ENCODE data around the gene AUTS2.

Gene AUTS2

DNA sequence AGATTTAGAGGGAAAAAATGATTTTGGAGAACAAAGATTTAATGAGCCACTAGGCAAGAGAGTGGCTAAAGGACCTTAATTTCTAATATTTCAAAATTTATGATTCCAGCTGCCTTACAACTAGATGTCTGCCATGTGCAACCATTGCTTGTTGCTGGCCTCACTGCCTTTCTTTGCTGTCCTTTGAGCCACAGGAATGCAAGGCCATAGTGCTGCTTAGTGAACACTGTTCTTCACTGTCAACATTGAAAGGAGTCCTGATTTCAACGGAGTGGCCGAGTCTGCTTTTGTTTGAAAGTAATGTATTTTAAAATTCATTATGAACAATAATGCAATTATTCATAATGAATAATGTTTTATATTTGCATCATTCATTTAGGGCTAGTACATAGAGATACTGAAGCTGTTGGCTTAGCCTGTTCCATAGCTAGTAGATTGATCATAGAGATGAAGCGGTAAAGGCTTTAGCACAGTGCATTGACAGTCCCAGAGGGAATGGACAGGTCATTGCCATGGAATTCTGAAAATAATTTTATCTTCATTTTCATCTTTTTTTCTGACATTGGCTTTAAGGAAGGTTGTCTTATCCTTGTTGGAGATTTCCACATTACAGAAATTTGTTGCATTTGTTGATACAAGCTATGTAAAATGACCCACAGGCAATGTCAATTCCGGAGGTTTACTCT is 544.1 kb downstream of the AUTS2 start:
- Histone ChIP-seq H3K27ac (ENCODE audit: low read depth, low read length) (no peak overlapping the region), H3K4me1 (ENCODE audit: control insufficient read depth in 5 of 5, insufficient read depth in 5 of 5, low read length in 5 of 5) (peaks cover 0 to 11% (median 9%) of the 10 kb centered on the region in 5 donors), H3K9ac (ENCODE audit: low read length in 5 of 5) (no peak overlapping the region), H3K4me3 (ENCODE audit: low read depth in 1 of 5, low read length in 5 of 5) (no peak overlapping the region), H3K36me3 (ENCODE audit: control insufficient read depth in 5 of 5, insufficient read depth in 5 of 5, low read length in 5 of 5) (no peaks in the 10 kb centered on the region), H3K27me3 (ENCODE audit: control insufficient read depth in 5 of 5, insufficient read depth in 4 of 5, low read length in 5 of 5) (no peaks in the 10 kb centered on the region), H3K9me3 (ENCODE audit: control insufficient read depth in 5 of 5, low read length in 5 of 5) (no peaks in the 10 kb centered on the region)

GRCh38 chr7:70143075-70144044 is 545.1 kb downstream of the AUTS2 start:
- no peak overlapping the region for H3K4me3 ChIP-seq (ENCODE audit: low read depth in 1 of 5, low read length in 5 of 5)
- no peak overlapping the region for H3K27ac ChIP-seq (ENCODE audit: low read depth, low read length)
- H3K9me3 ChIP-seq (ENCODE audit: control insufficient read depth in 5 of 5, low read length in 5 of 5): no peaks in the 10 kb centered on the region
- H3K36me3 ChIP-seq (ENCODE audit: control insufficient read depth in 5 of 5, insufficient read depth in 5 of 5, low read length in 5 of 5): no peaks in the 10 kb centered on the region
- peaks cover 0 to 11% (median 9%) of the 10 kb centered on the region in 5 donors for H3K4me1 ChIP-seq (ENCODE audit: control insufficient read depth in 5 of 5, insufficient read depth in 5 of 5, low read length in 5 of 5)
- H3K27me3 ChIP-seq (ENCODE audit: control insufficient read depth in 5 of 5, insufficient read depth in 4 of 5, low read length in 5 of 5): no peaks in the 10 kb centered on the region
- no peak overlapping the region for H3K9ac ChIP-seq (ENCODE audit: low read length in 5 of 5)

GRCh38 chr7:70148997-70149396 is 550.7 kb downstream of the AUTS2 start:
- Histone ChIP-seq H3K36me3 (ENCODE audit: control insufficient read depth in 5 of 5, insufficient read depth in 5 of 5, low read length in 5 of 5) (no peaks in the 10 kb centered on the region), H3K4me1 (ENCODE audit: control insufficient read depth in 5 of 5, insufficient read depth in 5 of 5, low read length in 5 of 5) (peaks cover 0 to under 1% (median 0%) of the 10 kb centered on the region in 5 donors)

DNA sequence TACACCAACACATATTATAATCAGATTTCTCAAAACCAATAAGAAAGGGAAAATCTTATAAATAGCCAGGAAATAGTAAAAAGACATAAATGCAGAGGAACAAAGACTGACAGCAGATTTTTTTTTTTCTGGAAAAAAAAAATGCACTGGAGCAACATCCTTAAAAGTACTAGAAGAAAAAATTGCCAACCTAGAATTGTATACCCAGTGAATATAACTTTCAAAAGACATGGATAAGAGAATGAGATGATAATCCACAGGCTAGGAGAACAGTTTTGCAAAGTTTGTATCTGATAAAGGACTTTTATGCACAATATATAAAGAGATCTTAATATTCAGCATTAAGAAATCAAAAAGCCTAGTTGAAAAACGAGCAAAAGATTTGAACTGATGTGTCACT is 554.0 kb downstream of the AUTS2 start:
- Histone ChIP-seq H3K9ac (ENCODE audit: low read length in 5 of 5) (no peak overlapping the region), H3K27ac (ENCODE audit: low read depth, low read length) (no peak overlapping the region), H3K27me3 (ENCODE audit: control insufficient read depth in 5 of 5, insufficient read depth in 4 of 5, low read length in 5 of 5) (no peaks in the 10 kb centered on the region), H3K36me3 (ENCODE audit: control insufficient read depth in 5 of 5, insufficient read depth in 5 of 5, low read length in 5 of 5) (no peaks in the 10 kb centered on the region), H3K9me3 (ENCODE audit: control insufficient read depth in 5 of 5, low read length in 5 of 5) (peaks cover 0 to 8% (median 2%) of the 10 kb centered on the region in 5 donors), H3K4me1 (ENCODE audit: control insufficient read depth in 5 of 5, insufficient read depth in 5 of 5, low read length in 5 of 5) (no peaks in the 10 kb centered on the region), H3K4me3 (ENCODE audit: low read depth in 1 of 5, low read length in 5 of 5) (no peak overlapping the region)

More at GRCh38 chr7:70148997-70149396, 550.7 kb downstream of the AUTS2 start:
- Histone ChIP-seq H3K4me3 (ENCODE audit: low read depth in 1 of 5, low read length in 5 of 5) (no peak overlapping the region), H3K9ac (ENCODE audit: low read length in 5 of 5) (no peak overlapping the region), H3K9me3 (ENCODE audit: control insufficient read depth in 5 of 5, low read length in 5 of 5) (peaks cover 0 to 8% (median 2%) of the 10 kb centered on the region in 5 donors), H3K27ac (ENCODE audit: low read depth, low read length) (no peak overlapping the region), H3K27me3 (ENCODE audit: control insufficient read depth in 5 of 5, insufficient read depth in 4 of 5, low read length in 5 of 5) (no peaks in the 10 kb centered on the region)

DNA sequence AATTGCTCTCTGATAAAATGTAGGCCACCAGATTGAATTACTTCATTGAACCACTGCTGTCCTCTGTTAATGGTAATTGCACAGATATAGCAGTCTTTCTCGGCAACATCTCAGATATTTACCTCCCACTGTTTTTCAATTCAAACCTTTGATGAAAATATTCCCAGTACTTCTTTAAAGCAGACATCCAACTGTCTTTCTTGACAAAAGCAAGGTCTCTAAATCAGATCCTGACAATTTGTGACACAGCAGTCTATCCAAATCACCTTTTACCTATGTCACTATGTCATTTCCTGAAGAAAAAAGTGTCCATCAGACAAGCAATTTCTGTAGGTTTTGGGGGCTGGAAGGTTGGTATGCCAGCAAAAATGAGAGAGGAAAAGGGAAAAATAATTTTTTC is 555.7 kb downstream of the AUTS2 start:
- Histone ChIP-seq H3K4me1 (ENCODE audit: control insufficient read depth in 5 of 5, insufficient read depth in 5 of 5, low read length in 5 of 5) (no peaks in the 10 kb centered on the region), H3K27ac (ENCODE audit: low read depth, low read length) (no peak overlapping the region), H3K4me3 (ENCODE audit: low read depth in 1 of 5, low read length in 5 of 5) (no peak overlapping the region), H3K27me3 (ENCODE audit: control insufficient read depth in 5 of 5, insufficient read depth in 4 of 5, low read length in 5 of 5) (no peaks in the 10 kb centered on the region), H3K9me3 (ENCODE audit: control insufficient read depth in 5 of 5, low read length in 5 of 5) (peaks cover 0 to 8% (median 2%) of the 10 kb centered on the region in 5 donors), H3K9ac (ENCODE audit: low read length in 5 of 5) (no peak overlapping the region), H3K36me3 (ENCODE audit: control insufficient read depth in 5 of 5, insufficient read depth in 5 of 5, low read length in 5 of 5) (no peaks in the 10 kb centered on the region)

DNA sequence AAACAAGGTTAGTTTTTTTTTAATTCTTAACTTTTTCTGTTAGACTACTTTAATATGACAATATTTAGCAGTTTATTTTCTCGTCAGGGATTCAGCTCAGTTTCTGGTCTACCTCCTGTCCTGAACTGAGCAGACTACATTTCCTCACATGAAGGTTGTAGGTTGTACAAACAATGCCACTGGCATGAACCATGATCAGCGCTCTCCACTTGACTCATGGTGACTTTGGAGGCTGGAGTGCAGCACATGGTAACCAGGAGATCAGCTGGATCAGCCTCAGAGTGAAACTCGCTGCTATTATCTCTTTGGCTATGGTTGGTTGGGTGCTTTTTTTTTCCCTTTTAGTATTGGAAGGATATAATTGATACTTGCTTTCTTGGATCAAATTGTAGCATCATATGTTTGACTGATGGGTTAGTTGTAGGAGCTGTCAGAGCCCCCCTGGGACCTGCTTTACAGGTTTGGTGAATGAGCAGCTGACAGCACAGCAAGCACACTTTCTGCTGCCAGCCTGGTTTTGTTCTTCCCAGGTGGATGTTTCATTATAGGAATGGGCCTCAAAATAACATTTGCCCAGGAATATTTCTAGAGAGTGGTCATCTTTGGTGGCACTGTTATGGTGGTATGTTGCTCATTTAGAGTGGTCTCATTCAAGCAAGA is 556.4 kb downstream of the AUTS2 start:
- Histone ChIP-seq H3K27me3 (ENCODE audit: control insufficient read depth in 5 of 5, insufficient read depth in 4 of 5, low read length in 5 of 5) (no peaks in the 10 kb centered on the region), H3K9ac (ENCODE audit: low read length in 5 of 5) (no peak overlapping the region), H3K36me3 (ENCODE audit: control insufficient read depth in 5 of 5, insufficient read depth in 5 of 5, low read length in 5 of 5) (no peaks in the 10 kb centered on the region), H3K27ac (ENCODE audit: low read depth, low read length) (no peak overlapping the region), H3K4me1 (ENCODE audit: control insufficient read depth in 5 of 5, insufficient read depth in 5 of 5, low read length in 5 of 5) (no peaks in the 10 kb centered on the region), H3K4me3 (ENCODE audit: low read depth in 1 of 5, low read length in 5 of 5) (no peak overlapping the region), H3K9me3 (ENCODE audit: control insufficient read depth in 5 of 5, low read length in 5 of 5) (peaks cover 0 to 8% (median 2%) of the 10 kb centered on the region in 5 donors)

DNA sequence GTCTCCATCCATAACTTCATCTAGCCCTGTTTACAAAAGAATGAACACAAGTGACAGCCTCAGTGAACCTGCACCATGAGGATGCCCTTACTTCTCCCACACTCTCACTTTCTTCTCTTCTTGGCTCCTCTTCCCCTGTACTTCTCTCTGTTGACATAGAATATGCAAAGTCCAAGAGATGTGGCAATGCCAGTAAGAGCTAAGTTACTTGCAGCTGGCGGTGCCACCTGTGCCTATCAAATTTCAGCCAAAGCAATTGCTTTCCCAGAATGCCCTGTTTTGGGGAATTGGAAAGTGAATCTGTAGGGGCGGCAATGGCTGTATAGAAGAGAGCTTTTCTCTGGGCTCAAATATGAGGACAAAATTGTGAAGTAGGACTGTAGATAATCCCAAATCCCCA is 557.8 kb downstream of the AUTS2 start:
- no peaks in the 10 kb centered on the region for H3K4me1 ChIP-seq (ENCODE audit: control insufficient read depth in 5 of 5, insufficient read depth in 5 of 5, low read length in 5 of 5)
- H3K27me3 ChIP-seq (ENCODE audit: control insufficient read depth in 5 of 5, insufficient read depth in 4 of 5, low read length in 5 of 5): no peaks in the 10 kb centered on the region
- H3K36me3 ChIP-seq (ENCODE audit: control insufficient read depth in 5 of 5, insufficient read depth in 5 of 5, low read length in 5 of 5): no peaks in the 10 kb centered on the region
- no peak overlapping the region for H3K9ac ChIP-seq (ENCODE audit: low read length in 5 of 5)
- H3K4me3 ChIP-seq (ENCODE audit: low read depth in 1 of 5, low read length in 5 of 5): no peak overlapping the region
- H3K27ac ChIP-seq (ENCODE audit: low read depth, low read length): no peak overlapping the region
- H3K9me3 ChIP-seq (ENCODE audit: control insufficient read depth in 5 of 5, low read length in 5 of 5): peaks cover 0 to 8% (median 2%) of the 10 kb centered on the region in 5 donors

DNA sequence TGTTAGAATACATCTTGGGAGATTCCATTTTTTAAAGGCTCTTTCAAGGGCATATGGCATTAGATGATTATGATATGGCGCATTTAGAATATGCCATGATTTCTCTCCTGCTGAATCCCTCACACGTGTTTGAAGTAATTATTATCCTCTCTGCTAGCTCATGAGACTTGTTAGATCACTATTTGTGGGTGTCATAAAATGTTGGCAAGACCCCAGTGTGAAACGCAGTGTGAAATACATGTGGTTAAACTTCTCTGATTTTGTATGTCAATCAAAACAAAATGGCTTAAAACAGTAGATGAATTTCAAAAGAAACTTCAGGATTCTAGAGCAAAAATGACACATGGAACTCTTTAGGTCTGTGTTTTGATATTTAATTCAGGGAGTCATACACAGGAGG is 560.8 kb downstream of the AUTS2 start:
- Histone ChIP-seq H3K4me3 (ENCODE audit: low read depth in 1 of 5, low read length in 5 of 5) (no peak overlapping the region), H3K9me3 (ENCODE audit: control insufficient read depth in 5 of 5, low read length in 5 of 5) (no peaks in the 10 kb centered on the region), H3K4me1 (ENCODE audit: control insufficient read depth in 5 of 5, insufficient read depth in 5 of 5, low read length in 5 of 5) (peaks cover 0 to 4% (median 0%) of the 10 kb centered on the region in 5 donors), H3K27ac (ENCODE audit: low read depth, low read length) (no peak overlapping the region), H3K36me3 (ENCODE audit: control insufficient read depth in 5 of 5, insufficient read depth in 5 of 5, low read length in 5 of 5) (no peaks in the 10 kb centered on the region), H3K27me3 (ENCODE audit: control insufficient read depth in 5 of 5, insufficient read depth in 4 of 5, low read length in 5 of 5) (no peaks in the 10 kb centered on the region), H3K9ac (ENCODE audit: low read length in 5 of 5) (no peak overlapping the region)

DNA sequence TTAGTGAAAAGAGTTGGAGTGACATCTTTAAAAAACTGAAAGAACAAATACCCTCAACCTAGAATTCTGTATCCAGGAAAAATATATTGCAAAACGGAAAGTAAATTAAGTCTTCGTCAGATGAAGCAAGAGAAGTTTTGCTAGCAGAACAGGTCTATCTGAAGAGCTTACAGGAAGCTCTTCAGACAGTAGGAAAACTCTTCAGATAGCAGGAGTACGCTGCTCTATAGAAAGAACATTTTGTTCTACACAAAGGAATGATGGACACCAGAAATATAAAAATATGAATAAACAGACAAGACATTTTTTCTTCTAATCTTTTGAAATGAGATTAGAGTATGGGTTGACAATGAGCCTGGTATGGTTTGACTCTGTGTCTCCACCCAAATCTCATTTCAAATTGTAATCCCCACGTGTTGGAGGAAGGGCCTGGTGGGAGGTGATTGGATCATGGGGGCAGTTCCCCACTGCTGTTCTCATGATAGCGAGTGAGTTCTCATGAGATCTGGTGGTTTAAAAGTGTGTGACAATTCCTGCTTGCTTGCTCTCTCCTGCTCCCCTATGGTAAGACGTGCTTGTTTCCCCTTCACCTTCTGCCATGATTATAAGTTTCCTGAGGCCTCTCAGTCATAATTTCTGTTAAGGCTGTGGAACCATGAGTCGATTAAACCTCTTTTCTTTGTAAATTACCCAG is 567.3 kb downstream of the AUTS2 start:
- Histone ChIP-seq H3K4me3 (ENCODE audit: low read depth in 1 of 5, low read length in 5 of 5) (no peak overlapping the region), H3K27me3 (ENCODE audit: control insufficient read depth in 5 of 5, insufficient read depth in 4 of 5, low read length in 5 of 5) (no peaks in the 10 kb centered on the region), H3K27ac (ENCODE audit: low read depth, low read length) (no peak overlapping the region), H3K4me1 (ENCODE audit: control insufficient read depth in 5 of 5, insufficient read depth in 5 of 5, low read length in 5 of 5) (peaks cover 0 to 4% (median 0%) of the 10 kb centered on the region in 5 donors), H3K9ac (ENCODE audit: low read length in 5 of 5) (no peak overlapping the region), H3K9me3 (ENCODE audit: control insufficient read depth in 5 of 5, low read length in 5 of 5) (peaks cover 0 to 11% (median 6%) of the 10 kb centered on the region in 5 donors), H3K36me3 (ENCODE audit: control insufficient read depth in 5 of 5, insufficient read depth in 5 of 5, low read length in 5 of 5) (no peaks in the 10 kb centered on the region)
